IPS-NIHi7 (cell line): ENCODE data around the gene ALDH4A1.

ENCODE experiments used
- DNase-seq: peaks from one replicate; pipeline ENCODE4 v3.0.0; 2012; ENCODE audit warnings: mixed read lengths; ENCODE audit errors: extremely low spot score

The ALDH4A1 gene

GRCh38 chr1:18902523-18903290, at the start of gene ALDH4A1:
Gene ALDH4A1 (minus strand): TSS chr1:18902555. CDS start chr1:18902523, 32 bp downstream.
- peak; percentile 100 for DNase-seq

GRCh38 chr1:18951818-18952391, 49.5 kb upstream of the ALDH4A1 start:
- no peak for DNase-seq

GRCh38 chr1:18951416-18951815, 49.1 kb upstream of the ALDH4A1 start:
- DNase-seq: no peak

GRCh38 chr1:18950401-18951026, 48.2 kb upstream of the ALDH4A1 start:
- DNase-seq: no peak

- DNase-seq: peak; percentile 57
Observed at GRCh38 chr1:18949686-18950400, 47.5 kb upstream of the ALDH4A1 start.

- no peak for DNase-seq
Observed at GRCh38 chr1:18948913-18949685, 46.7 kb upstream of the ALDH4A1 start.

GRCh38 chr1:18948048-18948912, 45.9 kb upstream of the ALDH4A1 start:
- DNase-seq: no peak

GRCh38 chr1:18947570-18947969, 45.2 kb upstream of the ALDH4A1 start:
- DNase-seq: no peak

- DNase-seq: no peak
Observed at GRCh38 chr1:18946550-18947381, 44.4 kb upstream of the ALDH4A1 start.

- no peak for DNase-seq
Observed at GRCh38 chr1:18945401-18945849, 43.1 kb upstream of the ALDH4A1 start.

- no peak for DNase-seq
Observed at GRCh38 chr1:18944810-18945209, 42.5 kb upstream of the ALDH4A1 start.

- no peak for DNase-seq
Observed at GRCh38 chr1:18943914-18944572, 41.7 kb upstream of the ALDH4A1 start.

GRCh38 chr1:18943162-18943561, 40.8 kb upstream of the ALDH4A1 start:
- DNase-seq: no peak

GRCh38 chr1:18942340-18942739, 40.0 kb upstream of the ALDH4A1 start:
- DNase-seq: no peak

- DNase-seq: peak; percentile 57
Observed at GRCh38 chr1:18941221-18942141, 39.1 kb upstream of the ALDH4A1 start.

GRCh38 chr1:18940303-18941020, 38.1 kb upstream of the ALDH4A1 start:
- no peak for DNase-seq
